Measurements from ENCODE around the gene SH3D21.

GRCh38 chr1:36369061-36369861 is 63.1 kb downstream of the SH3D21 start:
- TF ChIP-seq, protein P1, sequence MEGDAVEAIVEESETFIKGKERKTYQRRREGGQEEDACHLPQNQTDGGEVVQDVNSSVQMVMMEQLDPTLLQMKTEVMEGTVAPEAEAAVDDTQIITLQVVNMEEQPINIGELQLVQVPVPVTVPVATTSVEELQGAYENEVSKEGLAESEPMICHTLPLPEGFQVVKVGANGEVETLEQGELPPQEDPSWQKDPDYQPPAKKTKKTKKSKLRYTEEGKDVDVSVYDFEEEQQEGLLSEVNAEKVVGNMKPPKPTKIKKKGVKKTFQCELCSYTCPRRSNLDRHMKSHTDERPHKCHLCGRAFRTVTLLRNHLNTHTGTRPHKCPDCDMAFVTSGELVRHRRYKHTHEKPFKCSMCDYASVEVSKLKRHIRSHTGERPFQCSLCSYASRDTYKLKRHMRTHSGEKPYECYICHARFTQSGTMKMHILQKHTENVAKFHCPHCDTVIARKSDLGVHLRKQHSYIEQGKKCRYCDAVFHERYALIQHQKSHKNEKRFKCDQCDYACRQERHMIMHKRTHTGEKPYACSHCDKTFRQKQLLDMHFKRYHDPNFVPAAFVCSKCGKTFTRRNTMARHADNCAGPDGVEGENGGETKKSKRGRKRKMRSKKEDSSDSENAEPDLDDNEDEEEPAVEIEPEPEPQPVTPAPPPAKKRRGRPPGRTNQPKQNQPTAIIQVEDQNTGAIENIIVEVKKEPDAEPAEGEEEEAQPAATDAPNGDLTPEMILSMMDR (IDR thresholded peaks at IDR 0.05; ENCODE audit: insufficient read depth, low read length): peak; percentile 82
- TF ChIP-seq POLR2AphosphoS5 (IDR thresholded peaks at IDR 0.05; ENCODE audit: low read depth): no peak
- TF ChIP-seq, protein P2, sequence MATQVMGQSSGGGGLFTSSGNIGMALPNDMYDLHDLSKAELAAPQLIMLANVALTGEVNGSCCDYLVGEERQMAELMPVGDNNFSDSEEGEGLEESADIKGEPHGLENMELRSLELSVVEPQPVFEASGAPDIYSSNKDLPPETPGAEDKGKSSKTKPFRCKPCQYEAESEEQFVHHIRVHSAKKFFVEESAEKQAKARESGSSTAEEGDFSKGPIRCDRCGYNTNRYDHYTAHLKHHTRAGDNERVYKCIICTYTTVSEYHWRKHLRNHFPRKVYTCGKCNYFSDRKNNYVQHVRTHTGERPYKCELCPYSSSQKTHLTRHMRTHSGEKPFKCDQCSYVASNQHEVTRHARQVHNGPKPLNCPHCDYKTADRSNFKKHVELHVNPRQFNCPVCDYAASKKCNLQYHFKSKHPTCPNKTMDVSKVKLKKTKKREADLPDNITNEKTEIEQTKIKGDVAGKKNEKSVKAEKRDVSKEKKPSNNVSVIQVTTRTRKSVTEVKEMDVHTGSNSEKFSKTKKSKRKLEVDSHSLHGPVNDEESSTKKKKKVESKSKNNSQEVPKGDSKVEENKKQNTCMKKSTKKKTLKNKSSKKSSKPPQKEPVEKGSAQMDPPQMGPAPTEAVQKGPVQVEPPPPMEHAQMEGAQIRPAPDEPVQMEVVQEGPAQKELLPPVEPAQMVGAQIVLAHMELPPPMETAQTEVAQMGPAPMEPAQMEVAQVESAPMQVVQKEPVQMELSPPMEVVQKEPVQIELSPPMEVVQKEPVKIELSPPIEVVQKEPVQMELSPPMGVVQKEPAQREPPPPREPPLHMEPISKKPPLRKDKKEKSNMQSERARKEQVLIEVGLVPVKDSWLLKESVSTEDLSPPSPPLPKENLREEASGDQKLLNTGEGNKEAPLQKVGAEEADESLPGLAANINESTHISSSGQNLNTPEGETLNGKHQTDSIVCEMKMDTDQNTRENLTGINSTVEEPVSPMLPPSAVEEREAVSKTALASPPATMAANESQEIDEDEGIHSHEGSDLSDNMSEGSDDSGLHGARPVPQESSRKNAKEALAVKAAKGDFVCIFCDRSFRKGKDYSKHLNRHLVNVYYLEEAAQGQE (IDR thresholded peaks at IDR 0.05; ENCODE audit: insufficient replicate concordance, low read depth): no peak

All from HL-60 (cell line).